Calu3 (cell line): ENCODE results near the gene SHROOM4. TPM values are rescaled to one million over a fixed set of nuclear protein-coding genes. Genes with fewer than 3 reads are reported as not detected.

ENCODE experiments used
- BruUV-seq: library from RNA; stranded (reverse); fragments of 400-500 nt; replicated peaks from 2 replicates; lab custom pipeline; 2021; lab: Mats Ljungman, UMichigan
- CTCF ChIA-PET: fragments of 300-600 bp; sonication (Branson Sonifier 250); formaldehyde crosslinking; loops from one replicate; lab custom pipeline; 2022; ENCODE audit warnings: antibody characterized with exemption; lab: Charles Lee
- DNase-seq: peaks from one replicate; pipeline ENCODE4 v3.0.0; 2022
- H3K27ac Mint-ChIP-seq: one replicate; pipeline ENCODE4 v1.8.0; 2022; ENCODE audit warnings: mixed read lengths; ENCODE audit not compliant: unreplicated experiment
- H3K27me3 Mint-ChIP-seq: one replicate; pipeline ENCODE4 v1.8.0; 2022; ENCODE audit warnings: mixed read lengths; ENCODE audit not compliant: unreplicated experiment
- H3K36me3 Mint-ChIP-seq: one replicate; pipeline ENCODE4 v1.8.0; 2022; ENCODE audit warnings: mild to moderate bottlenecking, moderate library complexity, mixed read lengths; ENCODE audit not compliant: insufficient read depth, unreplicated experiment
- H3K4me1 Mint-ChIP-seq: one replicate; pipeline ENCODE4 v1.8.0; 2022; ENCODE audit warnings: mild to moderate bottlenecking, low read depth, mixed read lengths; ENCODE audit not compliant: unreplicated experiment
- H3K4me3 Mint-ChIP-seq: one replicate; pipeline ENCODE4 v1.8.0; 2022; ENCODE audit warnings: mild to moderate bottlenecking, low read depth, moderate library complexity, mixed read lengths; ENCODE audit not compliant: unreplicated experiment
- H3K9me3 Mint-ChIP-seq: one replicate; pipeline ENCODE4 v1.8.0; 2022; ENCODE audit warnings: low read depth, mixed read lengths; ENCODE audit not compliant: unreplicated experiment
- CTCF ChIP-seq: fragments of 200-600 bp; IDR thresholded peaks from one replicate; pipeline ENCODE4 v1.8.0; 2022; ENCODE audit warnings: antibody characterized with exemption; ENCODE audit not compliant: unreplicated experiment
- intact Hi-C: fragments of 100-400 bp; cut with micrococcal nuclease; formaldehyde crosslinking; loops from one replicate; pipeline ENCODE4 v1.10.0; 2022; ENCODE audit not compliant: unreplicated experiment
- total RNA-seq: library from RNA; stranded (reverse); gene quantifications from 2 replicates; pipeline ENCODE4 v1.2.3, GENCODE V29; 2022

Gene SHROOM4
- total RNA-seq, 1 experiment from 2014 or later: 3.2 TPM

- CTCF ChIA-PET: no interaction called here
- Mint-ChIP-seq H3K4me1 (no peaks in the 10 kb centered on the region), H3K27ac (no peak overlapping the region), H3K4me3 (no peak overlapping the region), H3K27me3 (no peaks in the 10 kb centered on the region), H3K9me3 (no peaks in the 10 kb centered on the region), H3K36me3 (no peaks in the 10 kb centered on the region)
- no TSS peak for BruUV-seq
- DNase-seq: no peak
- intact Hi-C loops: no loop called here
- no peak for TF ChIP-seq CTCF
These were observed 169.5 kb downstream of the SHROOM4 start for GRCh38 chrX:50644496-50644895.

GRCh38 chrX:50643525-50644137, 170.4 kb downstream of the SHROOM4 start:
- CTCF ChIA-PET: no interaction called here
- no peak for DNase-seq
- no peak overlapping the region for H3K4me3 Mint-ChIP-seq
- H3K4me1 Mint-ChIP-seq: no peaks in the 10 kb centered on the region
- H3K27me3 Mint-ChIP-seq: no peaks in the 10 kb centered on the region
- no TSS peak for BruUV-seq
- TF ChIP-seq CTCF: no peak
- H3K36me3 Mint-ChIP-seq: no peaks in the 10 kb centered on the region
- no peak overlapping the region for H3K27ac Mint-ChIP-seq
- intact Hi-C loops: no loop called here
- H3K9me3 Mint-ChIP-seq: no peaks in the 10 kb centered on the region

GRCh38 chrX:50638123-50638522, 175.9 kb downstream of the SHROOM4 start:
- CTCF ChIA-PET: interaction anchor here (1.0 kb wide), 1 partner anchor 131 kb away, joined by 7 read pairs; no protein-coding TSS in a partner anchor
- no peaks in the 10 kb centered on the region for H3K36me3 Mint-ChIP-seq
- H3K9me3 Mint-ChIP-seq: no peaks in the 10 kb centered on the region
- H3K4me1 Mint-ChIP-seq: no peaks in the 10 kb centered on the region
- no TSS peak for BruUV-seq
- no peak for TF ChIP-seq CTCF
- DNase-seq: no peak
- intact Hi-C loops: no loop called here
- H3K27me3 Mint-ChIP-seq: no peaks in the 10 kb centered on the region
- no peak overlapping the region for H3K4me3 Mint-ChIP-seq
- H3K27ac Mint-ChIP-seq: no peak overlapping the region

GRCh38 chrX:50635817-50636365, 178.1 kb downstream of the SHROOM4 start:
- CTCF ChIA-PET: interaction anchor here (1.8 kb wide), 1 partner anchor 10 kb away, joined by 3 read pairs; no protein-coding TSS in a partner anchor

More at GRCh38 chrX:50635817-50636365, 178.1 kb downstream of the SHROOM4 start:
- no peaks in the 10 kb centered on the region for H3K4me1 Mint-ChIP-seq
- H3K27ac Mint-ChIP-seq: no peak overlapping the region
- no peak for DNase-seq
- no peaks in the 10 kb centered on the region for H3K36me3 Mint-ChIP-seq
- H3K9me3 Mint-ChIP-seq: no peaks in the 10 kb centered on the region
- no peak for TF ChIP-seq CTCF
- H3K4me3 Mint-ChIP-seq: no peak overlapping the region
- BruUV-seq: no TSS peak
- intact Hi-C loops: no loop called here
- no peaks in the 10 kb centered on the region for H3K27me3 Mint-ChIP-seq
